Cardiac muscle cell (in vitro differentiated cells and primary cell): ENCODE measurements around the gene PLAC1. TPM values are rescaled to one million over a fixed set of nuclear protein-coding genes. Genes with fewer than 3 reads are reported as not detected.

Source experiments
- DNase-seq, 2 donors: peaks; one replicate each; pipeline versions ENCODE4 v3.0.0 to v3.0.0-alpha.2; 2010 to 2017; ENCODE audit warnings: low read depth in 1 of 2, low spot score in 1 of 2
- H3K27ac ChIP-seq: fragments of 200-600 bp; sonication (generic); 2 replicates; pipeline ENCODE4 v1.5.1; 2016
- H3K27me3 ChIP-seq: fragments of 200-600 bp; sonication (generic); 2 replicates; pipeline ENCODE4 v1.6.0; 2016; ENCODE audit warnings: control low read depth
- H3K36me3 ChIP-seq: fragments of 200-600 bp; sonication (generic); 2 replicates; pipeline ENCODE4 v1.5.1; 2016; ENCODE audit warnings: control low read depth
- H3K4me1 ChIP-seq: fragments of 200-600 bp; sonication (generic); 2 replicates; pipeline ENCODE4 v1.8.1; 2017; ENCODE audit warnings: low read depth, mild to moderate bottlenecking, mixed run types
- H3K4me3 ChIP-seq: fragments of 200-600 bp; sonication (generic); 2 replicates; pipeline ENCODE4 v1.5.1; 2016; ENCODE audit warnings: mild to moderate bottlenecking
- H3K9me3 ChIP-seq: fragments of 200-600 bp; sonication (generic); 2 replicates; pipeline ENCODE4 v1.5.1; 2017; ENCODE audit warnings: low read depth, mild to moderate bottlenecking, control low read depth
- CTCF ChIP-seq: IDR thresholded peaks from 2 replicates; pipeline ENCODE4 v1.5.1; 2012; ENCODE audit warnings: low read depth, mild to moderate bottlenecking, low read length
- polyA plus RNA-seq: library from polyadenylated mRNA; unstranded; fragments of >200 nt; fragmentation: Nextera tagmentation; extraction: Ambion mirVana; gene quantifications from 2 replicates; pipeline ENCODE4 v1.2.1, GENCODE V29; 2016
- total RNA-seq: library from RNA; depleted of rRNA; stranded (reverse); fragments of >200 nt; gene quantifications from 2 replicates; pipeline ENCODE4 v1.2.3, GENCODE V29; 2016

Gene PLAC1
- total and polyA plus RNA-seq, 2 experiments from 2014 or later, result 1.2 to 2.0 TPM

GRCh38 chrX:134670134-134670924 is 12.1 kb upstream of the PLAC1 start:
- H3K36me3 ChIP-seq, result no peaks in the 10 kb centered on the region
- peak in 1 of 2 donors; percentile 72 for DNase-seq
- no peak overlapping the region for H3K27ac ChIP-seq
- no peak overlapping the region for H3K4me3 ChIP-seq
- no peaks in the 10 kb centered on the region for H3K9me3 ChIP-seq
- no peaks in the 10 kb centered on the region for H3K27me3 ChIP-seq
- TF ChIP-seq CTCF, result no peak
- no peaks in the 10 kb centered on the region for H3K4me1 ChIP-seq

- H3K9me3 ChIP-seq, result no peaks in the 10 kb centered on the region
- H3K36me3 ChIP-seq, result no peaks in the 10 kb centered on the region
- H3K4me1 ChIP-seq, result no peaks in the 10 kb centered on the region
- no peak for TF ChIP-seq CTCF
- H3K27ac ChIP-seq, result no peak overlapping the region
- H3K27me3 ChIP-seq, result no peaks in the 10 kb centered on the region
- DNase-seq, result peak in 1 of 2 donors; percentile 90
- H3K4me3 ChIP-seq, result no peak overlapping the region
These were observed 11.3 kb upstream of the PLAC1 start for GRCh38 chrX:134669378-134670098.

- H3K4me1 ChIP-seq, result no peaks in the 10 kb centered on the region
- TF ChIP-seq CTCF, result no peak
These were observed 5.9 kb upstream of the PLAC1 start for GRCh38 chrX:134664202-134664601.

GRCh38 chrX:134661295-134661694 is 3.0 kb upstream of the PLAC1 start:
- DNase-seq, result no peak
- Histone ChIP-seq H3K36me3 (no peaks in the 10 kb centered on the region), H3K4me3 (no peak overlapping the region), H3K9me3 (no peaks in the 10 kb centered on the region), H3K27me3 (no peaks in the 10 kb centered on the region), H3K27ac (no peak overlapping the region), H3K4me1 (no peaks in the 10 kb centered on the region)
- TF ChIP-seq CTCF, result no peak

More at GRCh38 chrX:134664202-134664601, 5.9 kb upstream of the PLAC1 start:
- no peaks in the 10 kb centered on the region for H3K27me3 ChIP-seq
- no peaks in the 10 kb centered on the region for H3K9me3 ChIP-seq
- H3K27ac ChIP-seq, result no peak overlapping the region
- no peaks in the 10 kb centered on the region for H3K36me3 ChIP-seq
- H3K4me3 ChIP-seq, result no peak overlapping the region
- no peak for DNase-seq

GRCh38 chrX:134660627-134661026 is 2.4 kb upstream of the PLAC1 start:
- no peaks in the 10 kb centered on the region for H3K36me3 ChIP-seq
- DNase-seq, result no peak
- no peak overlapping the region for H3K27ac ChIP-seq
- no peak overlapping the region for H3K4me3 ChIP-seq
- H3K9me3 ChIP-seq, result no peaks in the 10 kb centered on the region
- no peak for TF ChIP-seq CTCF
- no peaks in the 10 kb centered on the region for H3K27me3 ChIP-seq
- no peaks in the 10 kb centered on the region for H3K4me1 ChIP-seq
